Ishikawa (cell line): ENCODE results near the gene NLRP1.

Experiments
- FOXM1 ChIP-seq: IDR thresholded peaks from 2 replicates; pipeline ENCODE4 v1.6.1; 2012; ENCODE audit warnings: low read depth, borderline replicate concordance
- REST ChIP-seq: IDR thresholded peaks from 2 replicates; pipeline ENCODE4 v1.6.1; 2012; ENCODE audit warnings: low read depth, mild to moderate bottlenecking
- TAF1 ChIP-seq: IDR thresholded peaks from 2 replicates; pipeline ENCODE4 v1.6.1; 2012; ENCODE audit warnings: low read depth, mild to moderate bottlenecking
- TCF12 ChIP-seq: IDR thresholded peaks from 2 replicates; pipeline ENCODE4 v1.6.1; 2012; ENCODE audit warnings: low read depth
- TEAD4 ChIP-seq: IDR thresholded peaks from 2 replicates; pipeline ENCODE4 v1.6.1; 2012

GRCh38 chr17:5485270-5486205 is 98.8 kb downstream of the NLRP1 start, which contains the start of gene DERL2:
- no peak for TF ChIP-seq REST
- 0 out of 2 replicates have a peak, but pooled peaks have one; percentile 9 for TF ChIP-seq TEAD4
- peak; percentile 78 for TF ChIP-seq TAF1
- no peak for TF ChIP-seq TCF12
- no peak for TF ChIP-seq FOXM1
